Measurements from ENCODE around the gene ILF2.
"Not testable (repeated sequence)": the region's sequence is repeated elsewhere in the genome, so short reads cannot be mapped to it uniquely, and the experiment has no call there.

ILF2 gene

GRCh38 chr1:153670859-153671627, at the start of gene ILF2:
TSS of gene ILF2 (minus strand) at chr1:153670993. CDS start at chr1:153670922, 71 bp downstream.
- DNase-seq (ENCODE audit: extremely low read depth in 1 of 2, low read depth in 1 of 2) = peak; percentile 91 to 97

GRCh38 chr1:153717330-153717729, 46.5 kb upstream of the ILF2 start:
- no peak for DNase-seq (ENCODE audit: extremely low read depth in 1 of 2, low read depth in 1 of 2)

- DNase-seq (ENCODE audit: extremely low read depth in 1 of 2, low read depth in 1 of 2) = not testable (repeated sequence)
Observed at GRCh38 chr1:153716211-153716610, 45.4 kb upstream of the ILF2 start.

GRCh38 chr1:153711026-153711425, 40.2 kb upstream of the ILF2 start:
- DNase-seq (ENCODE audit: extremely low read depth in 1 of 2, low read depth in 1 of 2) = no peak

GRCh38 chr1:153705484-153705883, 34.7 kb upstream of the ILF2 start:
- DNase-seq (ENCODE audit: extremely low read depth in 1 of 2, low read depth in 1 of 2) = no peak

- no peak for DNase-seq (ENCODE audit: extremely low read depth in 1 of 2, low read depth in 1 of 2)
Observed at GRCh38 chr1:153699768-153700167, 29.0 kb upstream of the ILF2 start.

- no peak for DNase-seq (ENCODE audit: extremely low read depth in 1 of 2, low read depth in 1 of 2)
Observed at GRCh38 chr1:153698923-153699714, 28.3 kb upstream of the ILF2 start.

- DNase-seq (ENCODE audit: extremely low read depth in 1 of 2, low read depth in 1 of 2) = no peak
Observed at GRCh38 chr1:153698020-153698922, 27.5 kb upstream of the ILF2 start.

- no peak for DNase-seq (ENCODE audit: extremely low read depth in 1 of 2, low read depth in 1 of 2)
Observed at GRCh38 chr1:153697191-153698019, 26.6 kb upstream of the ILF2 start.

- no peak for DNase-seq (ENCODE audit: extremely low read depth in 1 of 2, low read depth in 1 of 2)
Observed at GRCh38 chr1:153696741-153697140, 25.9 kb upstream of the ILF2 start.

GRCh38 chr1:153693466-153693865, 22.7 kb upstream of the ILF2 start:
- DNase-seq (ENCODE audit: extremely low read depth in 1 of 2, low read depth in 1 of 2) = no peak

- no peak for DNase-seq (ENCODE audit: extremely low read depth in 1 of 2, low read depth in 1 of 2)
Observed at GRCh38 chr1:153688736-153689328, 18.0 kb upstream of the ILF2 start.

GRCh38 chr1:153688276-153688675, 17.5 kb upstream of the ILF2 start:
- no peak for DNase-seq (ENCODE audit: extremely low read depth in 1 of 2, low read depth in 1 of 2)

GRCh38 chr1:153687346-153688125, 16.7 kb upstream of the ILF2 start:
- no peak for DNase-seq (ENCODE audit: extremely low read depth in 1 of 2, low read depth in 1 of 2)

GRCh38 chr1:153685544-153686340, 14.9 kb upstream of the ILF2 start:
- DNase-seq (ENCODE audit: extremely low read depth in 1 of 2, low read depth in 1 of 2) = no peak

GRCh38 chr1:153684892-153685291, 14.1 kb upstream of the ILF2 start:
- DNase-seq (ENCODE audit: extremely low read depth in 1 of 2, low read depth in 1 of 2) = no peak

GRCh38 chr1:153683854-153684253, 13.1 kb upstream of the ILF2 start:
- DNase-seq (ENCODE audit: extremely low read depth in 1 of 2, low read depth in 1 of 2) = no peak

- DNase-seq (ENCODE audit: extremely low read depth in 1 of 2, low read depth in 1 of 2) = no peak
Observed at GRCh38 chr1:153682730-153683129, 11.9 kb upstream of the ILF2 start.

GRCh38 chr1:153680120-153680403, 9.3 kb upstream of the ILF2 start:
- DNase-seq (ENCODE audit: extremely low read depth in 1 of 2, low read depth in 1 of 2) = no peak

Data from activated CD8-positive, alpha-beta memory T cell treated with anti-CD3 and anti-CD28 coated beads for 1 hour (primary cell).